ENCODE data around the gene KTI12.
"Not testable (repeated sequence)": the region's sequence is repeated elsewhere in the genome, so short reads cannot be mapped to it uniquely, and the experiment has no call there.

KTI12 gene

GRCh38 chr1:52008071-52008809 lies 25.4 kb downstream of the KTI12 start (continued):
- no peak for TF ChIP-seq ZNF280D (tag by site-specific recombination; IDR thresholded peaks at IDR 0.05)
- TF ChIP-seq ZNF37A (tag by site-specific recombination; IDR thresholded peaks at IDR 0.05): no peak
- no peak for TF ChIP-seq GLIS1 (tag by site-specific recombination; IDR thresholded peaks at IDR 0.05)
- TF ChIP-seq KLF9 (tag by site-specific recombination; IDR thresholded peaks at IDR 0.05; ENCODE audit: low read depth): no peak
- TF ChIP-seq ZNF155 (tag by site-specific recombination; IDR thresholded peaks at IDR 0.05): no peak
- no peak for TF ChIP-seq ZNF473 (tag by site-specific recombination; IDR thresholded peaks at IDR 0.05)
- no peak for TF ChIP-seq ZFP69B (tag by site-specific recombination; IDR thresholded peaks at IDR 0.05)
- no peak for TF ChIP-seq ZNF324 (tag by site-specific recombination; IDR thresholded peaks at IDR 0.05)
- no peak for TF ChIP-seq ZNF366 (tag by site-specific recombination; conservative IDR thresholded peaks at IDR 0.05)
- no peak for TF ChIP-seq ZSCAN30 (tag by site-specific recombination; IDR thresholded peaks at IDR 0.05)
- no peak for TF ChIP-seq ZNF394 (tag by site-specific recombination; IDR thresholded peaks at IDR 0.05; ENCODE audit: borderline replicate concordance)
- no peak for TF ChIP-seq SCRT1 (tag by site-specific recombination; IDR thresholded peaks at IDR 0.05; ENCODE audit: borderline replicate concordance)
- TF ChIP-seq ZNF423 (tag by site-specific recombination; IDR thresholded peaks at IDR 0.05): no peak
- TF ChIP-seq ZFP3 (tag by site-specific recombination; IDR thresholded peaks at IDR 0.05; ENCODE audit: low read depth): peak; percentile 44; the same call in 1 of the 2 replicates
- no peak for TF ChIP-seq TCF7L2 (IDR thresholded peaks at IDR 0.05; ENCODE audit: borderline replicate concordance, low read depth, low read length)
- no peak for TF ChIP-seq OSR2 (tag by site-specific recombination; IDR thresholded peaks at IDR 0.05)

GRCh38 chr1:52007215-52008002 lies 26.2 kb downstream of the KTI12 start:
- H3K4me1 ChIP-seq (ENCODE audit: control insufficient read depth, insufficient read depth, low read length): no peaks in the 10 kb centered on the region
- no peaks in the 10 kb centered on the region for H3K9me3 ChIP-seq (ENCODE audit: control insufficient read depth, insufficient read depth, low read depth, low read length)
- H3K36me3 ChIP-seq (ENCODE audit: control insufficient read depth in 2 of 2, insufficient read depth in 1 of 2, low read length in 2 of 2): no peaks in the 10 kb centered on the region
- POLR2A ChIA-PET: no interaction called here
- TF ChIP-seq PRDM4 (tag by site-specific recombination; IDR thresholded peaks at IDR 0.05) (peak; percentile 54), ZBTB20 (tag by site-specific recombination; IDR thresholded peaks at IDR 0.05) (0 out of 2 replicates have a peak, but pooled peaks have one; percentile 19), ZNF335 (tag by site-specific recombination; conservative IDR thresholded peaks at IDR 0.05) (0 out of 2 replicates have a peak, but pooled peaks have one; percentile 10), ZNF701 (tag by site-specific recombination; IDR thresholded peaks at IDR 0.05) (no peak)
- no peak overlapping the region for H3K4me3 ChIP-seq (ENCODE audit: low read depth, low read length)
- CTCF ChIA-PET: interaction anchor here (1.2 kb wide), 1 partner anchor 110 kb away, joined by 3 read pairs; no protein-coding TSS in a partner anchor
- H3K27ac ChIP-seq (ENCODE audit: extremely low read depth, low read depth, low read length): no peak overlapping the region

- POLR2A ChIA-PET; H3K4me1 ChIP-seq (ENCODE audit: control insufficient read depth, insufficient read depth, low read length); H3K27ac ChIP-seq (ENCODE audit: extremely low read depth, low read depth, low read length); H3K4me3 ChIP-seq (ENCODE audit: low read depth, low read length); H3K36me3 ChIP-seq (ENCODE audit: control insufficient read depth in 2 of 2, insufficient read depth in 1 of 2, low read length in 2 of 2); H3K9me3 ChIP-seq (ENCODE audit: control insufficient read depth, insufficient read depth, low read depth, low read length); CTCF ChIA-PET: not testable (repeated sequence)
These were observed 27.5 kb downstream of the KTI12 start for GRCh38 chr1:52006081-52006553.

- H3K9me3 ChIP-seq (ENCODE audit: control insufficient read depth, insufficient read depth, low read depth, low read length); POLR2A ChIA-PET; H3K27ac ChIP-seq (ENCODE audit: extremely low read depth, low read depth, low read length); H3K36me3 ChIP-seq (ENCODE audit: control insufficient read depth in 2 of 2, insufficient read depth in 1 of 2, low read length in 2 of 2); H3K4me1 ChIP-seq (ENCODE audit: control insufficient read depth, insufficient read depth, low read length); H3K4me3 ChIP-seq (ENCODE audit: low read depth, low read length): not testable (repeated sequence)
- CTCF ChIA-PET: interaction anchor here (0.6 to 1.5 kb wide), 3 partner anchors 13 to 595 kb away, joined by 4 to 10 read pairs (median 5); no protein-coding TSS in a partner anchor
These were observed 28.1 kb downstream of the KTI12 start for GRCh38 chr1:52005548-52005947.
